Mesenchymal stem cell (in vitro differentiated cells and primary cell): ENCODE data around the gene ZC3H7A.
A peak's percentile ranks its signal among the peaks of the same experiment; 100 is the strongest.

Source experiments
- DNase-seq: peaks from one replicate; pipeline ENCODE4 v3.0.0-alpha.2; 2013
- H2AFZ ChIP-seq: one replicate; pipeline ENCODE4 v1.6.1; 2013; ENCODE audit warnings: low read depth, mild to moderate bottlenecking, control low read depth, inconsistent platforms, low read length, moderate library complexity
- H2AK5ac ChIP-seq: 2 replicates; pipeline ENCODE4 v1.6.1; 2013; ENCODE audit warnings: low read length, moderate library complexity, mild to moderate bottlenecking, inconsistent platforms; ENCODE audit not compliant: severe bottlenecking
- H2BK120ac ChIP-seq: one replicate; pipeline ENCODE4 v1.6.1; 2013; ENCODE audit warnings: low read depth, mild to moderate bottlenecking, inconsistent platforms, low read length, moderate library complexity
- H2BK12ac ChIP-seq, 2 experiments: one replicate each; pipeline ENCODE4 v1.6.1; 2013; ENCODE audit warnings: inconsistent platforms in 2 of 2, low read length in 2 of 2, mild to moderate bottlenecking in 2 of 2, moderate library complexity in 2 of 2, control low read depth in 1 of 2
- H2BK15ac ChIP-seq: one replicate; pipeline ENCODE4 v1.6.1; 2013; ENCODE audit warnings: mild to moderate bottlenecking, low read depth, inconsistent platforms; ENCODE audit not compliant: poor library complexity, severe bottlenecking
- H2BK5ac ChIP-seq: 2 replicates; pipeline ENCODE4 v1.6.1; 2013; ENCODE audit warnings: low read depth, mild to moderate bottlenecking, low read length, control low read depth, inconsistent platforms; ENCODE audit not compliant: poor library complexity, severe bottlenecking
- H3K14ac ChIP-seq, 2 experiments: one replicate each; pipeline ENCODE4 v1.6.1; 2013; ENCODE audit warnings: inconsistent platforms in 2 of 2, low read length in 2 of 2, control low read depth in 1 of 2, mild to moderate bottlenecking in 1 of 2, moderate library complexity in 1 of 2
- H3K18ac ChIP-seq, 2 experiments: one replicate each; pipeline ENCODE4 v1.6.1; 2013; ENCODE audit warnings: inconsistent platforms in 2 of 2, low read length in 2 of 2, control low read depth in 1 of 2, low read depth in 1 of 2, mild to moderate bottlenecking in 1 of 2
- H3K23ac ChIP-seq, 2 experiments: one replicate each; pipeline ENCODE4 v1.6.1; 2013; ENCODE audit warnings: inconsistent platforms in 2 of 2, low read length in 2 of 2, mild to moderate bottlenecking in 2 of 2, moderate library complexity in 2 of 2, control low read depth in 1 of 2
- H3K27ac ChIP-seq: 2 replicates; pipeline ENCODE4 v1.5.1; 2013; ENCODE audit warnings: mild to moderate bottlenecking, moderate library complexity, low read length, control low read depth, inconsistent platforms; ENCODE audit not compliant: poor library complexity, severe bottlenecking
- H3K27me3 ChIP-seq, 2 experiments: 2 replicates each; pipeline versions ENCODE4 v1.6.1 to v1.7.0; 2013; ENCODE audit warnings: low read length in 2 of 2, mild to moderate bottlenecking in 2 of 2, moderate library complexity in 2 of 2, control low read depth in 1 of 2, inconsistent platforms in 1 of 2; ENCODE audit not compliant: control insufficient read depth in 1 of 2, insufficient read depth in 1 of 2
- H3K36me3 ChIP-seq, 2 experiments: 2 replicates each; pipeline versions ENCODE4 v1.6.1 to v1.7.0; 2013; ENCODE audit warnings: low read length in 2 of 2, control low read depth in 1 of 2, inconsistent platforms in 1 of 2, low read depth in 1 of 2, mild to moderate bottlenecking in 1 of 2; ENCODE audit not compliant: insufficient read depth in 2 of 2, control insufficient read depth in 1 of 2
- H3K4ac ChIP-seq, 2 experiments: one replicate each; pipeline ENCODE4 v1.6.1; 2013; ENCODE audit warnings: inconsistent platforms in 2 of 2, low read length in 2 of 2, mild to moderate bottlenecking in 2 of 2, moderate library complexity in 2 of 2, control low read depth in 1 of 2, low read depth in 1 of 2
- H3K4me1 ChIP-seq: 2 replicates; pipeline ENCODE4 v1.6.1; 2013; ENCODE audit warnings: low read depth, low read length, control low read depth; ENCODE audit not compliant: control insufficient read depth, insufficient read depth
- H3K4me2 ChIP-seq: 2 replicates; pipeline ENCODE4 v1.6.1; 2013; ENCODE audit warnings: low read length, mild to moderate bottlenecking, inconsistent platforms; ENCODE audit not compliant: poor library complexity, severe bottlenecking
- H3K4me3 ChIP-seq, 2 experiments: 2 replicates each; pipeline versions ENCODE4 v1.5.1 to v1.7.0; 2013; ENCODE audit warnings: low read length in 2 of 2, mild to moderate bottlenecking in 2 of 2, control low read depth in 1 of 2, low read depth in 1 of 2; ENCODE audit not compliant: insufficient read depth in 1 of 2
- H3K79me1 ChIP-seq: replicated peaks from 2 replicates; pipeline ENCODE4 v1.6.1; 2013; ENCODE audit warnings: mild to moderate bottlenecking, control low read depth, low read length, inconsistent platforms; ENCODE audit not compliant: poor library complexity, severe bottlenecking
- H3K9ac ChIP-seq: 2 replicates; pipeline ENCODE4 v1.7.0; 2013; ENCODE audit warnings: mild to moderate bottlenecking, low read length, moderate library complexity
- H3K9me3 ChIP-seq: 2 replicates; pipeline ENCODE4 v1.7.0; 2013; ENCODE audit warnings: mild to moderate bottlenecking, low read length; ENCODE audit not compliant: control insufficient read depth
- H4K8ac ChIP-seq: one replicate; pipeline ENCODE4 v1.6.1; 2013; ENCODE audit warnings: inconsistent platforms, mild to moderate bottlenecking, low read length, moderate library complexity
- H4K91ac ChIP-seq: one replicate; pipeline ENCODE4 v1.6.1; 2013; ENCODE audit warnings: mild to moderate bottlenecking, low read length, inconsistent platforms
- WGBS: methylation state at CpG from one replicate; pipeline ENCODE4 v1.1.7; 2013; ENCODE audit warnings: mixed read lengths; 5-methylcytosine and 5-hydroxymethylcytosine counted together

The ZC3H7A gene

DNA sequence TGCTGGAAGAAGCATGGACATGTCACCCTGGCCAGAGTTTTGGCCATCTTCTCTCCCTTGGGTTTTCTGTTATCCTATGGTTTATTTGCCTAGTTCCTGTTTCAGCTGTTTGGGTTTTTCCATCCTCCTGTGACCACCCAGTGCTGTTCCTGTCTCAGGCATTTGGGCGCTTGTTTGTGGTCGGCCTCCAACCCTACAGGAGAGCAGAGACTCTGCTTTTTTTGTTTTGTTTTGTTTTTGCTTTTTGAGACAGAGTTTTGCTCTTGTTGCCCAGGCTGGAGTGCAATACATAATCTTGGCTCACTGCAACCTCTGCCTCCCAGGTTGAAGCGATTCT, 3.3 kb upstream of the ZC3H7A start:
- no peak overlapping the region for H3K27ac ChIP-seq
- H3K18ac ChIP-seq, result no peak overlapping the region
- DNase-seq, result no peak
- no peak overlapping the region for H3K14ac ChIP-seq
- no peak overlapping the region for H2BK12ac ChIP-seq
- no peak overlapping the region for H2BK120ac ChIP-seq
- no peak overlapping the region for H3K23ac ChIP-seq
- no peak overlapping the region for H3K4ac ChIP-seq
- H3K9ac ChIP-seq, result no peak overlapping the region
- peak overlapping the region; percentile 33 for H2AK5ac ChIP-seq
- H2BK5ac ChIP-seq, result no peak overlapping the region
- peaks cover 11% of the 10 kb centered on the region for H3K79me1 ChIP-seq
- H4K8ac ChIP-seq, result no peak overlapping the region
- no peak overlapping the region for H3K4me3 ChIP-seq
- peaks cover 0 to 5% of the 10 kb centered on the region in 2 experiments for H3K36me3 ChIP-seq
- H3K27me3 ChIP-seq, result no peaks in the 10 kb centered on the region
- H4K91ac ChIP-seq, result no peak overlapping the region
- H3K4me2 ChIP-seq, result no peak overlapping the region
- 92% methylated on average over 3 of the region's 3 CpGs for WGBS
- H2BK15ac ChIP-seq, result no peak overlapping the region
- H2AFZ ChIP-seq, result no peak overlapping the region
- no peaks in the 10 kb centered on the region for H3K9me3 ChIP-seq
- H3K4me1 ChIP-seq, result peaks cover 22% of the 10 kb centered on the region

- no peak overlapping the region for H3K27ac ChIP-seq
- H2BK15ac ChIP-seq, result no peak overlapping the region
- no peaks in the 10 kb centered on the region for H3K27me3 ChIP-seq
- no peak for DNase-seq
- H2AFZ ChIP-seq, result no peak overlapping the region
- H2BK5ac ChIP-seq, result no peak overlapping the region
- no peak overlapping the region for H3K4ac ChIP-seq
- H2AK5ac ChIP-seq, result peak overlapping the region; percentile 33
- 94% methylated on average over 14 of the region's 14 CpGs for WGBS
- no peak overlapping the region for H4K91ac ChIP-seq
- peaks cover 0 to 8% of the 10 kb centered on the region in 2 experiments for H3K36me3 ChIP-seq
- H3K14ac ChIP-seq, result no peak overlapping the region
- H3K4me3 ChIP-seq, result no peak overlapping the region
- no peak overlapping the region for H3K9ac ChIP-seq
- H3K4me2 ChIP-seq, result no peak overlapping the region
- no peaks in the 10 kb centered on the region for H3K9me3 ChIP-seq
- H3K4me1 ChIP-seq, result peaks cover 24% of the 10 kb centered on the region
- H3K18ac ChIP-seq, result no peak overlapping the region
- H3K79me1 ChIP-seq, result peaks cover 11% of the 10 kb centered on the region
- H2BK12ac ChIP-seq, result no peak overlapping the region
- H2BK120ac ChIP-seq, result no peak overlapping the region
- peak overlapping the region; percentile 13 for H4K8ac ChIP-seq
- H3K23ac ChIP-seq, result peak overlapping the region in 1 of 2 experiments; percentile 73
These were observed 2.7 kb upstream of the ZC3H7A start for GRCh38 chr16:11799509-11800381.

GRCh38 chr16:11799017-11799381, 1.9 kb upstream of the ZC3H7A start:
- no peak for DNase-seq
- Histone ChIP-seq H3K14ac (no peak overlapping the region), H3K4ac (no peak overlapping the region), H3K23ac (no peak overlapping the region), H3K4me2 (no peak overlapping the region), H3K27me3 (no peaks in the 10 kb centered on the region), H2BK120ac (no peak overlapping the region), H2BK5ac (no peak overlapping the region), H4K8ac (no peak overlapping the region), H3K4me3 (peak overlapping the region in 1 of 2 experiments; percentile 84), H3K79me1 (peaks cover 11% of the 10 kb centered on the region), H2AFZ (no peak overlapping the region), H2BK12ac (no peak overlapping the region), H3K27ac (no peak overlapping the region), H3K9ac (no peak overlapping the region), H3K36me3 (peaks cover 0 to 8% of the 10 kb centered on the region in 2 experiments), H4K91ac (no peak overlapping the region), H2AK5ac (no peak overlapping the region), H3K18ac (no peak overlapping the region), H3K9me3 (no peaks in the 10 kb centered on the region), H3K4me1 (peaks cover 24% of the 10 kb centered on the region), H2BK15ac (no peak overlapping the region)
- WGBS, result over 99% methylated on average over 10 of the region's 10 CpGs

- Histone ChIP-seq H3K4me3 (peak overlapping the region; percentile 69 to 84), H2BK5ac (peak overlapping the region; percentile 90)
These were observed 870 bp upstream of the ZC3H7A start for GRCh38 chr16:11797957-11798299.

More at GRCh38 chr16:11797957-11798299, 870 bp upstream of the ZC3H7A start:
- Histone ChIP-seq H4K8ac (peak overlapping the region; percentile 97), H3K23ac (peak overlapping the region; percentile 7 to 75), H3K18ac (peak overlapping the region; percentile 95 to 99), H3K36me3 (peaks cover 2 to 8% of the 10 kb centered on the region in 2 experiments), H3K79me1 (peaks cover 11% of the 10 kb centered on the region), H3K4me2 (peak overlapping the region; percentile 98), H2AFZ (no peak overlapping the region), H3K9me3 (no peaks in the 10 kb centered on the region), H3K14ac (peak overlapping the region in 1 of 2 experiments; percentile 11), H3K27ac (peak overlapping the region; percentile 99), H2BK15ac (peak overlapping the region; percentile 80), H3K27me3 (no peaks in the 10 kb centered on the region), H2AK5ac (peak overlapping the region; percentile 77), H2BK12ac (peak overlapping the region in 1 of 2 experiments; percentile 88), H3K9ac (peak overlapping the region; percentile 99), H3K4me1 (peaks cover 24% of the 10 kb centered on the region), H2BK120ac (peak overlapping the region; percentile 71), H3K4ac (peak overlapping the region; percentile 93 to 98), H4K91ac (peak overlapping the region; percentile 97)
- DNase-seq, result no peak
- WGBS, result 11% methylated on average over 7 of the region's 7 CpGs
